Renal cortex interstitium (tissue), 11 donors: Measurements from ENCODE around the gene ATRNL1. TPM values are rescaled to one million over a fixed set of nuclear protein-coding genes. Genes with fewer than 3 reads are reported as not detected.
A peak's percentile ranks its signal among the peaks of the same experiment; 100 is the strongest.
"Not testable (repeated sequence)": the region's sequence is repeated elsewhere in the genome, so short reads cannot be mapped to it uniquely, and the experiment has no call there.

Source experiments
- DNase-seq, 11 donors: peaks; one replicate each; pipeline ENCODE4 v3.0.0-alpha.2; 2013; ENCODE audit warnings: low read depth in 9 of 11, low spot score in 4 of 11; ENCODE audit errors: extremely low read depth in 1 of 11
- polyA plus RNA-seq, 3 donors: library from polyadenylated mRNA; unstranded; fragments of 120-200 nt; gene quantifications; one replicate each; pipeline ENCODE4 v1.2.1, GENCODE V29; 2013; ENCODE audit not compliant: insufficient read length in 3 of 3

The ATRNL1 gene
- polyA plus RNA-seq, 3 donors: 27.2 to 31.3 (median 27.6) TPM

GRCh38 chr10:115653473-115653872 lies 560.3 kb downstream of the ATRNL1 start:
- DNase-seq: no peak

GRCh38 chr10:115654961-115655360 lies 561.8 kb downstream of the ATRNL1 start:
- DNase-seq: no peak

GRCh38 chr10:115657161-115657860 lies 564.1 kb downstream of the ATRNL1 start:
- no peak for DNase-seq

- no peak for DNase-seq
These were observed 566.5 kb downstream of the ATRNL1 start for GRCh38 chr10:115659616-115660015.

- DNase-seq: no peak
These were observed 567.2 kb downstream of the ATRNL1 start for GRCh38 chr10:115660391-115660790.

- no peak for DNase-seq
These were observed 569.3 kb downstream of the ATRNL1 start for GRCh38 chr10:115662422-115662821.

- DNase-seq: no peak
These were observed 572.4 kb downstream of the ATRNL1 start for GRCh38 chr10:115665549-115665948.

GRCh38 chr10:115674496-115674895 lies 581.3 kb downstream of the ATRNL1 start:
- DNase-seq: no peak

GRCh38 chr10:115696747-115697146 lies 603.6 kb downstream of the ATRNL1 start:
- DNase-seq: no peak

GRCh38 chr10:115706026-115706425 lies 612.9 kb downstream of the ATRNL1 start:
- no peak for DNase-seq

- peak in 10 of 11 donors; percentile 6 to 39 (median 27) for DNase-seq
These were observed 613.4 kb downstream of the ATRNL1 start for GRCh38 chr10:115706488-115707076.

GRCh38 chr10:115710136-115710535 lies 617.0 kb downstream of the ATRNL1 start:
- no peak for DNase-seq

GRCh38 chr10:115711306-115711705 lies 618.1 kb downstream of the ATRNL1 start:
- no peak for DNase-seq

- DNase-seq: no peak
These were observed 627.0 kb downstream of the ATRNL1 start for GRCh38 chr10:115720121-115720520.

GRCh38 chr10:115727129-115727528 lies 634.0 kb downstream of the ATRNL1 start:
- DNase-seq: no peak

- no peak for DNase-seq
These were observed 650.9 kb downstream of the ATRNL1 start for GRCh38 chr10:115744089-115744488.

- DNase-seq: no peak
These were observed 652.8 kb downstream of the ATRNL1 start for GRCh38 chr10:115745943-115746342.

GRCh38 chr10:115747811-115748210 lies 654.6 kb downstream of the ATRNL1 start:
- no peak for DNase-seq

- DNase-seq: not testable (repeated sequence)
These were observed 665.3 kb downstream of the ATRNL1 start for GRCh38 chr10:115758488-115758887.

- no peak for DNase-seq
These were observed 667.0 kb downstream of the ATRNL1 start for GRCh38 chr10:115760131-115760530.

GRCh38 chr10:115761166-115761565 lies 668.0 kb downstream of the ATRNL1 start:
- DNase-seq: no peak
